K562 (cell line): ENCODE measurements around the gene GIMAP8. TPM values are rescaled to one million over a fixed set of nuclear protein-coding genes. Genes with fewer than 3 reads are reported as not detected.

Experiments
- ATAC-seq: fragments of 200-7000 bp; cut with Tn5 transposase; 3 replicates; pipeline ENCODE4 v1.9.1; 2020; ENCODE audit warnings: moderate library complexity
- BruUV-seq: library from RNA; stranded (reverse); fragments of 400-500 nt; replicated peaks from 2 replicates; lab custom pipeline; 2021; lab: Mats Ljungman, UMichigan
- CTCF ChIA-PET: fragments of 300-600 bp; formaldehyde crosslinking; extraction: SDS; loops from one replicate; lab custom pipeline; 2021; ENCODE audit warnings: low intra/inter-chr PET ratio; lab: Yijun Ruan, JAX
- POLR2A ChIA-PET: fragments of 300-600, 350-650 bp; sonication (Branson Sonifier 250); formaldehyde crosslinking; extraction: SDS; loops from one replicate; lab custom pipeline; 2021; ENCODE audit warnings: antibody characterized with exemption, inconsistent platforms; lab: Yijun Ruan, JAX
- DNase-seq, 4 experiments: peaks; one replicate each; pipeline versions ENCODE4 v3.0.0 to v3.0.0-alpha.2; 2011 to 2018; ENCODE audit warnings: low spot score in 3 of 4, mixed read lengths in 3 of 4; ENCODE audit errors: extremely low read depth in 1 of 4
- FAIRE-seq: peaks from 2 replicates; lab custom pipeline; 2011; peaks lifted over from hg19 to GRCh38; lab: Jason Lieb, UNC
- H2AFZ ChIP-seq: 2 replicates; pipeline ENCODE4 v1.6.0; 2011; ENCODE audit warnings: low read depth, low read length, control low read depth, inconsistent platforms
- H3K27ac ChIP-seq: fragments of 200-600 bp; 3 replicates; pipeline ENCODE4 v1.8.0; 2011; ENCODE audit warnings: low read depth, mild to moderate bottlenecking, control low read depth, inconsistent platforms, low read length, moderate library complexity, mixed read lengths; ENCODE audit errors: extremely low read depth
- H3K27me3 ChIP-seq, 2 experiments: fragments of 300-600 bp in 1 of 2; 2 replicates in 1 of 2; 3 replicates in 1 of 2; pipeline versions ENCODE4 v1.6.0 to v1.8.0; 2011; ENCODE audit warnings: inconsistent platforms in 2 of 2, low read length in 2 of 2, mild to moderate bottlenecking in 1 of 2, mixed read lengths in 1 of 2, moderate library complexity in 1 of 2; ENCODE audit not compliant: control insufficient read depth in 2 of 2, insufficient read depth in 2 of 2
- H3K36me3 ChIP-seq: fragments of 300-600 bp; 3 replicates; pipeline ENCODE4 v1.8.0; 2011; ENCODE audit warnings: mild to moderate bottlenecking, low read length, inconsistent platforms; ENCODE audit not compliant: control insufficient read depth, insufficient read depth
- H3K4me1 ChIP-seq, 2 experiments: fragments of 200-600 bp in 1 of 2; replicated peaks in 1 of 2; 2 replicates in 1 of 2; 3 replicates in 1 of 2; pipeline versions ENCODE4 v1.5.1 to v1.8.0; 2011; ENCODE audit warnings: inconsistent platforms in 2 of 2, low read length in 2 of 2, mild to moderate bottlenecking in 1 of 2, mixed read lengths in 1 of 2, moderate library complexity in 1 of 2; ENCODE audit not compliant: control insufficient read depth in 2 of 2, insufficient read depth in 2 of 2
- H3K4me2 ChIP-seq: 2 replicates; pipeline ENCODE4 v1.6.1; 2011; ENCODE audit warnings: low read length, control low read depth, inconsistent platforms, mixed read lengths; ENCODE audit not compliant: insufficient read depth
- H3K4me3 ChIP-seq: fragments of 200-600 bp; sonication (generic), shearing (Covaris generic); 2 replicates; pipeline ENCODE4 v1.5.1; 2016; ENCODE audit warnings: control low read depth, inconsistent platforms
- H3K79me2 ChIP-seq: fragments of 200-600 bp; 3 replicates; pipeline ENCODE4 v1.8.0; 2011; ENCODE audit warnings: low read length, inconsistent platforms; ENCODE audit not compliant: control insufficient read depth, insufficient read depth
- H3K9ac ChIP-seq, 2 experiments: 2 replicates each; pipeline versions ENCODE4 v1.6.0 to v1.6.1; 2011; ENCODE audit warnings: low read depth in 2 of 2, low read length in 2 of 2, control low read depth in 1 of 2, inconsistent platforms in 1 of 2, mild to moderate bottlenecking in 1 of 2, mixed read lengths in 1 of 2; ENCODE audit not compliant: insufficient read depth in 1 of 2
- H3K9me1 ChIP-seq: one replicate; pipeline ENCODE4 v1.6.0; 2011; ENCODE audit warnings: inconsistent platforms, mild to moderate bottlenecking, low read length, moderate library complexity; ENCODE audit not compliant: control insufficient read depth, insufficient read depth
- H3K9me3 ChIP-seq: replicated peaks from 2 replicates; pipeline ENCODE4 v1.5.1; 2011; ENCODE audit warnings: low read depth, low read length, inconsistent platforms; ENCODE audit not compliant: control insufficient read depth, insufficient read depth
- H4K20me1 ChIP-seq: replicated peaks from 2 replicates; pipeline ENCODE4 v1.6.1; 2011; ENCODE audit warnings: low read length, inconsistent platforms, mixed read lengths; ENCODE audit not compliant: control insufficient read depth, insufficient read depth
- ARHGAP35 ChIP-seq: fragments of 450-650 bp; IDR thresholded peaks from 2 replicates; pipeline ENCODE4 v1.6.1; 2018; ENCODE audit not compliant: partially characterized antibody
- ATF1 ChIP-seq, 2 experiments: fragments of 450-650 bp in 1 of 2; IDR thresholded peaks; 2 replicates each; pipeline ENCODE4 v1.6.1; 2016; ENCODE audit warnings: missing compliant biosample characterization in 1 of 2, missing genetic modification characterization in 1 of 2
- C11orf30 ChIP-seq: fragments of 450-650 bp; IDR thresholded peaks from 2 replicates; pipeline ENCODE4 v1.6.1; 2016; ENCODE audit warnings: low read depth, mild to moderate bottlenecking
- CHD2 ChIP-seq: IDR thresholded peaks from 2 replicates; pipeline ENCODE4 v1.6.1; 2011; ENCODE audit warnings: low read depth, low read length
- COPS2 ChIP-seq: fragments of 450-650 bp; conservative IDR thresholded peaks from 2 replicates; pipeline ENCODE4 v1.6.1; 2016; ENCODE audit warnings: mild to moderate bottlenecking, moderate library complexity
- E4F1 ChIP-seq: fragments of 250-450 bp; sonication (Bioruptor Pico); IDR thresholded peaks from 2 replicates; pipeline ENCODE4 v1.5.0; 2021; ENCODE audit warnings: mild to moderate bottlenecking, borderline replicate concordance
- ILK ChIP-seq: fragments of 450-650 bp; IDR thresholded peaks from 2 replicates; pipeline ENCODE4 v1.6.1; 2016; ENCODE audit warnings: missing genetic modification characterization, low read depth, mild to moderate bottlenecking, missing compliant biosample characterization, moderate library complexity, borderline replicate concordance
- KLF13 ChIP-seq: fragments of 450-650 bp; IDR thresholded peaks from 2 replicates; pipeline ENCODE4 v1.6.1; 2016; ENCODE audit warnings: missing genetic modification characterization, low read depth, mild to moderate bottlenecking, missing compliant biosample characterization, moderate library complexity, borderline replicate concordance
- NR4A1 ChIP-seq, 2 experiments: fragments of 250-450 bp in 1 of 2; fragments of 450-650 bp in 1 of 2; sonication (Bioruptor Pico) in 1 of 2; IDR thresholded peaks; 2 replicates each; pipeline versions ENCODE4 v1.4.0 to v1.6.1; 2016 to 2020; ENCODE audit warnings: mild to moderate bottlenecking in 2 of 2, missing compliant biosample characterization in 1 of 2, missing genetic modification characterization in 1 of 2, moderate library complexity in 1 of 2
- PYGO2 ChIP-seq: fragments of 450-650 bp; IDR thresholded peaks from 2 replicates; pipeline ENCODE4 v1.6.1; 2016; ENCODE audit warnings: mild to moderate bottlenecking, missing genetic modification characterization, moderate library complexity, missing compliant biosample characterization
- RBBP5 ChIP-seq: fragments of 200-600 bp; sonication (generic); IDR thresholded peaks from 2 replicates; pipeline ENCODE4 v1.6.1; 2012; ENCODE audit warnings: borderline replicate concordance, mild to moderate bottlenecking, low read length, control low read depth, inconsistent platforms; ENCODE audit not compliant: insufficient read depth, poor library complexity, severe bottlenecking
- SMARCA4 ChIP-seq: fragments of 450-650 bp; IDR thresholded peaks from 2 replicates; pipeline ENCODE4 v1.6.1; 2016
- TBP ChIP-seq: optimal IDR thresholded peaks from 2 replicates; pipeline ENCODE3; 2011; ENCODE audit warnings: low read depth, low read length, improper control_type of control experiment
- TCF7 ChIP-seq: sonication (generic); IDR thresholded peaks from 2 replicates; pipeline ENCODE4 v1.6.1; 2016; ENCODE audit warnings: antibody characterized with exemption, borderline replicate concordance
- TEAD2 ChIP-seq: fragments of 450-650 bp; IDR thresholded peaks from 2 replicates; pipeline ENCODE4 v1.6.1; 2016; ENCODE audit warnings: missing genetic modification characterization, control low read depth, missing compliant biosample characterization
- ZFP1 ChIP-seq: fragments of 450-650 bp; formaldehyde crosslinking; IDR thresholded peaks from 2 replicates; pipeline ENCODE4 v1.4.0; 2020; ENCODE audit warnings: mild to moderate bottlenecking, mixed read lengths
- ZNF140 ChIP-seq: fragments of 250-450 bp; sonication (Bioruptor Pico); IDR thresholded peaks from 2 replicates; pipeline ENCODE4 v1.8.0; 2021; ENCODE audit warnings: moderate library complexity, mild to moderate bottlenecking, inconsistent platforms
- ZNF445 ChIP-seq: fragments of 250-450 bp; sonication (Bioruptor Pico); IDR thresholded peaks from 2 replicates; pipeline ENCODE4 v1.4.0; 2020; ENCODE audit warnings: low read depth, mild to moderate bottlenecking, moderate library complexity
- ZNF778 ChIP-seq: fragments of 450-650 bp; formaldehyde crosslinking; IDR thresholded peaks from 2 replicates; pipeline ENCODE4 v1.4.0; 2020; ENCODE audit warnings: mild to moderate bottlenecking, moderate library complexity
- ZNF830 ChIP-seq: fragments of 250-450 bp; sonication (Bioruptor Pico); IDR thresholded peaks from 2 replicates; pipeline ENCODE4 v1.5.0; 2021; ENCODE audit warnings: mild to moderate bottlenecking
- WGBS: fragments of 100-300 bp; shearing (Covaris generic); methylation state at CpG from one replicate; pipeline ENCODE4 v1.1.6; 2016; ENCODE audit warnings: low coverage, mixed read lengths; ENCODE audit not compliant: insufficient coverage; ENCODE audit errors: missing lambda C conversion rate; 5-methylcytosine and 5-hydroxymethylcytosine counted together
- in situ Hi-C: fragments of 300-500 bp; cut with MboI; formaldehyde crosslinking; loops from 4 replicates; pipeline ENCODE4 v1.15.0; 2018; ENCODE audit warnings: inconsistent platforms, mixed read lengths
- intact Hi-C: fragments of 100-400 bp; cut with micrococcal nuclease; formaldehyde crosslinking; loops from 2 replicates; pipeline ENCODE4 v1.14.2; 2022
- polyA plus RNA-seq, 8 experiments: library from polyadenylated mRNA; depleted of rRNA in 4 of 8; stranded (reverse) in 5 of 8; unstranded in 3 of 8; fragments of >200 nt; fragmentation: Nextera tagmentation in 2 of 8; fragmentation: Illumina TruSeq in 1 of 8; extraction: Ambion mirVana in 2 of 8; extraction: Trizol in 1 of 8; gene quantifications; 2 replicates each; pipeline versions ENCODE4 v1.2.1 to v1.2.3, GENCODE V29; 2011 to 2014; ENCODE audit warnings: inconsistent platforms in 1 of 8, missing spikeins in 1 of 8
- total RNA-seq, 7 experiments: library from RNA; depleted of rRNA in 6 of 7; stranded (reverse); fragments of >200 nt in 6 of 7; fragmentation: Illumina TruSeq in 2 of 7; extraction: Trizol in 2 of 7; gene quantifications; 2 replicates each; pipeline versions ENCODE4 v1.2.1 to v1.2.3, GENCODE V29; 2011 to 2021; ENCODE audit warnings: low replicate concordance in 1 of 7

The GIMAP8 gene
- total and polyA plus RNA-seq, 9 of the 15 experiments (the other 6 are each of a cell fraction or from before 2014, with no cell fraction given): not detected

- TF ChIP-seq KLF13 (tag) (no peak), PYGO2 (tag) (no peak), C11orf30 (no peak), TEAD2 (no peak), ZNF778 (CRISPR knock-in tag) (no peak)
These were observed 37.2 kb downstream of the GIMAP8 start (continued) for GRCh38 chr7:150487625-150488024.

GRCh38 chr7:150489782-150490181, 39.4 kb downstream of the GIMAP8 start:
- Histone ChIP-seq H4K20me1 (no peaks in the 10 kb centered on the region), H3K9me1 (no peaks in the 10 kb centered on the region), H3K27ac (no peak overlapping the region), H3K9ac (no peak overlapping the region), H3K4me3 (no peak overlapping the region), H3K4me2 (no peak overlapping the region), H3K79me2 (no peaks in the 10 kb centered on the region), H3K4me1 (no peaks in the 10 kb centered on the region), H2AFZ (no peak overlapping the region), H3K9me3 (no peaks in the 10 kb centered on the region), H3K27me3 (peaks cover 2 to 8% of the 10 kb centered on the region in 2 experiments; a peak in 1 of 5 replicates), H3K36me3 (no peaks in the 10 kb centered on the region)
- no TSS peak for BruUV-seq
- in situ Hi-C loops: no loop called here
- WGBS: 0% methylated on average over 1 of the region's 1 CpG
- ATAC-seq: no peak
- ChIA-PET POLR2A (no interaction called here), CTCF (no interaction called here)
- intact Hi-C loops: no loop called here
- no peak for FAIRE-seq
- DNase-seq: no peak
- no peak for TF ChIP-seq PYGO2 (tag)
- TF ChIP-seq SMARCA4: no peak
- TF ChIP-seq ILK (tag): no peak
- TF ChIP-seq ATF1 (CRISPR knock-in tag; IDR thresholded peaks at IDR 0.05): no peak
- no peak for TF ChIP-seq ATF1 (tag; IDR thresholded peaks at IDR 0.05)
- TF ChIP-seq TBP: no peak
- TF ChIP-seq E4F1 (CRISPR knock-in tag): no peak
- TF ChIP-seq ZNF445 (CRISPR knock-in tag): no peak
- no peak for TF ChIP-seq COPS2
- no peak for TF ChIP-seq RBBP5
- no peak for TF ChIP-seq ZFP1 (CRISPR knock-in tag)
- no peak for TF ChIP-seq CHD2
- no peak for TF ChIP-seq NR4A1 (CRISPR knock-in tag; IDR thresholded peaks at IDR 0.05)
- no peak for TF ChIP-seq NR4A1 (tag; IDR thresholded peaks at IDR 0.05)
- TF ChIP-seq TCF7: no peak
- no peak for TF ChIP-seq ZNF140 (CRISPR knock-in tag)
- TF ChIP-seq ZNF830 (CRISPR knock-in tag): no peak
- no peak for TF ChIP-seq ARHGAP35
